SK-N-SH treated with all-trans-retinoic acid at 6 μM for 48 hours (cell line): ENCODE measurements around the gene TNS1.

Experiments used
- ATAC-seq: fragments of 200-7000 bp; cut with Tn5 transposase; 3 replicates; pipeline ENCODE4 v1.9.1; 2020; ENCODE audit warnings: mild to moderate bottlenecking, moderate library complexity
- ARNTL ChIP-seq: fragments of 450-650 bp; formaldehyde crosslinking; IDR thresholded peaks from 2 replicates; pipeline ENCODE4 v1.5.0; 2020; ENCODE audit warnings: low read depth, mild to moderate bottlenecking, moderate library complexity, borderline replicate concordance
- CSDC2 ChIP-seq: fragments of 250-450 bp; sonication (Bioruptor Pico); IDR thresholded peaks from 2 replicates; pipeline ENCODE4 v1.5.0; 2020; ENCODE audit warnings: mild to moderate bottlenecking, moderate library complexity
- ESRRG ChIP-seq: fragments of 250-450 bp; sonication (Bioruptor Pico); IDR thresholded peaks from 2 replicates; pipeline ENCODE4 v1.6.1; 2021; ENCODE audit warnings: mild to moderate bottlenecking
- GLIS3 ChIP-seq: fragments of 250-450 bp; sonication (Bioruptor Pico); IDR thresholded peaks from 2 replicates; pipeline ENCODE4 v1.5.0; 2020; ENCODE audit warnings: mild to moderate bottlenecking, moderate library complexity
- ISL1 ChIP-seq: fragments of 250-450 bp; sonication (Bioruptor Pico); IDR thresholded peaks from 2 replicates; pipeline ENCODE4 v2.1.2; 2022; ENCODE audit warnings: mild to moderate bottlenecking, moderate library complexity
- OSR1 ChIP-seq: fragments of 250-450 bp; sonication (Bioruptor Pico); IDR thresholded peaks from 2 replicates; pipeline ENCODE4 v1.8.0; 2022; ENCODE audit warnings: moderate library complexity, mild to moderate bottlenecking, inconsistent platforms
- PPARA ChIP-seq: fragments of 250-450 bp; sonication (Bioruptor Pico); IDR thresholded peaks from 2 replicates; pipeline ENCODE4 v1.5.0; 2020; ENCODE audit warnings: mild to moderate bottlenecking, borderline replicate concordance
- RARB ChIP-seq: fragments of 250-450 bp; sonication (Bioruptor Pico); IDR thresholded peaks from 2 replicates; pipeline ENCODE4 v1.8.0; 2021; ENCODE audit warnings: mild to moderate bottlenecking, moderate library complexity
- SNAI2 ChIP-seq: fragments of 250-450 bp; sonication (Bioruptor Pico); IDR thresholded peaks from 2 replicates; pipeline ENCODE4 v1.5.0; 2020; ENCODE audit warnings: mild to moderate bottlenecking, moderate library complexity
- TCF4 ChIP-seq: fragments of 250-450 bp; sonication (Bioruptor Pico); IDR thresholded peaks from 2 replicates; pipeline ENCODE4 v1.8.0; 2021; ENCODE audit warnings: mild to moderate bottlenecking, moderate library complexity, borderline replicate concordance
- TOX ChIP-seq: fragments of 250-450 bp; sonication (Bioruptor Pico); IDR thresholded peaks from 2 replicates; pipeline ENCODE4 v1.8.0; 2021; ENCODE audit warnings: mild to moderate bottlenecking, moderate library complexity, borderline replicate concordance
- ZC3H10 ChIP-seq: fragments of 250-450 bp; sonication (Bioruptor Pico); IDR thresholded peaks from 2 replicates; pipeline ENCODE4 v1.5.1; 2021; ENCODE audit warnings: mild to moderate bottlenecking, moderate library complexity
- ZFP3 ChIP-seq: fragments of 250-450 bp; sonication (Bioruptor Pico); IDR thresholded peaks from 2 replicates; pipeline ENCODE4 v1.5.0; 2020; ENCODE audit warnings: mild to moderate bottlenecking, moderate library complexity
- ZFP30 ChIP-seq: fragments of 450-650 bp; formaldehyde crosslinking; IDR thresholded peaks from 2 replicates; pipeline ENCODE4 v1.5.0; 2022; ENCODE audit warnings: mild to moderate bottlenecking, moderate library complexity
- ZNF565 ChIP-seq: fragments of 450-650 bp; formaldehyde crosslinking; conservative IDR thresholded peaks from 2 replicates; pipeline ENCODE4 v1.5.0; 2020; ENCODE audit warnings: low read depth, mild to moderate bottlenecking, moderate library complexity
- ZNF70 ChIP-seq: fragments of 450-650 bp; formaldehyde crosslinking; IDR thresholded peaks from 2 replicates; pipeline ENCODE4 v1.5.0; 2020; ENCODE audit warnings: mild to moderate bottlenecking, moderate library complexity
- ZNF8 ChIP-seq: fragments of 450-650 bp; formaldehyde crosslinking; IDR thresholded peaks from 2 replicates; pipeline ENCODE4 v1.5.0; 2020; ENCODE audit warnings: mild to moderate bottlenecking, moderate library complexity
- TF ChIP-seq, protein P1 (sequence below): fragments of 250-450 bp; sonication (Bioruptor Pico); IDR thresholded peaks from 2 replicates; pipeline ENCODE4 v1.5.1; 2020; ENCODE audit warnings: low read depth, mild to moderate bottlenecking, moderate library complexity
- TF ChIP-seq, protein P2 (sequence below): fragments of 250-450 bp; sonication (Bioruptor Pico); IDR thresholded peaks from 2 replicates; pipeline ENCODE4 v1.8.0; 2020; ENCODE audit warnings: mild to moderate bottlenecking, moderate library complexity, borderline replicate concordance
- TF ChIP-seq, protein P3 (sequence below): fragments of 250-450 bp; sonication (Bioruptor Pico); IDR thresholded peaks from 2 replicates; pipeline ENCODE4 v1.8.0; 2021; ENCODE audit warnings: low read depth, mild to moderate bottlenecking, moderate library complexity, borderline replicate concordance
- TF ChIP-seq, protein P4 (sequence below): fragments of 250-450 bp; sonication (Bioruptor Pico); IDR thresholded peaks from 2 replicates; pipeline ENCODE4 v1.5.0; 2020; ENCODE audit warnings: mild to moderate bottlenecking, moderate library complexity
- TF ChIP-seq, protein P5 (sequence below): fragments of 250-450 bp; sonication (Bioruptor Pico); IDR thresholded peaks from 2 replicates; pipeline ENCODE4 v1.5.1; 2021; ENCODE audit warnings: mild to moderate bottlenecking, moderate library complexity

Gene TNS1

DNA sequence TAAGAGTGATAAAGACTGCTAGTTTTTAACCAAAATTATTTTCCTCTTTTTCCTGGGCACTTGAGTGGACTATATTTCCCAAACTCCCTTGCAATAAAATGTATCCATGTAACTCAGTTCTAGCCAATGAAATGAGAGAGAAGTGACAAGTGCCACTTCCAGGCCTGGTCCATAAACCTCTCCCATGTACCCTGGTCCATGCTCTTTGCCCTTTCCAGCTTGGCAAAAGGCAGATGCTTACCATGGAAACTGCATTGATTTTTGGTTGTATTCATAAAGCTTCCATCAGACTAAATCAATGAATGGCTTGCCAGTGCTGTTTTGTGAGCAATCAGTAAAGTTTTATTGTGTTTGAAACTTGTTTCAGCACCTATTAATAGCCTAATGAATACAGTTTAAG is 229.3 kb downstream of the TNS1 start:
- no peak for ATAC-seq
- TF ChIP-seq, protein P1, sequence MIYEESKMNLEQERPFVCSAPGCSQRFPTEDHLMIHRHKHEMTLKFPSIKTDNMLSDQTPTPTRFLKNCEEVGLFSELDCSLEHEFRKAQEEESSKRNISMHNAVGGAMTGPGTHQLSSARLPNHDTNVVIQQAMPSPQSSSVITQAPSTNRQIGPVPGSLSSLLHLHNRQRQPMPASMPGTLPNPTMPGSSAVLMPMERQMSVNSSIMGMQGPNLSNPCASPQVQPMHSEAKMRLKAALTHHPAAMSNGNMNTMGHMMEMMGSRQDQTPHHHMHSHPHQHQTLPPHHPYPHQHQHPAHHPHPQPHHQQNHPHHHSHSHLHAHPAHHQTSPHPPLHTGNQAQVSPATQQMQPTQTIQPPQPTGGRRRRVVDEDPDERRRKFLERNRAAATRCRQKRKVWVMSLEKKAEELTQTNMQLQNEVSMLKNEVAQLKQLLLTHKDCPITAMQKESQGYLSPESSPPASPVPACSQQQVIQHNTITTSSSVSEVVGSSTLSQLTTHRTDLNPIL (CRISPR knock-in tag): no peak
- no peak for TF ChIP-seq RARB
- TF ChIP-seq, all 23 proteins: peak for 0

DNA sequence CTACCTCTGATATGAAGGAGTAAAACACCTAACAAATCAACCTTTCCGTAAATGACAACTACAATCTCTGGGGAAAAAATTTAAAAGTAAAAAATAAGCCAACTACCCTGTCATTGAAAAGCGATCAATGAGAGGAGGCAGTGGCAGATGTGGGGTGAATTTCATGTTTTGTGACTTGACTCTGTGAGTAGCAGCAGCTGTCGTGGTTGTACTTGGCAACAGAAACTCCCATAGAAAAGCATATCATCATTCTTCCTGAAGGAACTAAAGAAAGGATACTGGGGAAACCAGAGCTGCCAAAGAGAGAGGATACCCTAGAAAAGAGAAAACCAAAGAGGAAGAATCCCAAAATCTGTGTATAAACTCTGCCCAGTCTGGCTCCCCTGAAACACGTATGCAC is 236.4 kb downstream of the TNS1 start:
- no peak for TF ChIP-seq ZNF70 (CRISPR knock-in tag)
- TF ChIP-seq TOX (CRISPR knock-in tag): no peak
- no peak for TF ChIP-seq PPARA (CRISPR knock-in tag)
- TF ChIP-seq ARNTL (CRISPR knock-in tag): no peak
- TF ChIP-seq, protein P1 (CRISPR knock-in tag): no peak
- TF ChIP-seq TCF4 (CRISPR knock-in tag): no peak
- no peak for TF ChIP-seq ISL1 (CRISPR knock-in tag)
- no peak for TF ChIP-seq CSDC2 (CRISPR knock-in tag)
- no peak for TF ChIP-seq ZFP3 (CRISPR knock-in tag)
- no peak for TF ChIP-seq ZC3H10 (CRISPR knock-in tag)
- no peak for TF ChIP-seq SNAI2 (CRISPR knock-in tag)
- TF ChIP-seq, protein P2, sequence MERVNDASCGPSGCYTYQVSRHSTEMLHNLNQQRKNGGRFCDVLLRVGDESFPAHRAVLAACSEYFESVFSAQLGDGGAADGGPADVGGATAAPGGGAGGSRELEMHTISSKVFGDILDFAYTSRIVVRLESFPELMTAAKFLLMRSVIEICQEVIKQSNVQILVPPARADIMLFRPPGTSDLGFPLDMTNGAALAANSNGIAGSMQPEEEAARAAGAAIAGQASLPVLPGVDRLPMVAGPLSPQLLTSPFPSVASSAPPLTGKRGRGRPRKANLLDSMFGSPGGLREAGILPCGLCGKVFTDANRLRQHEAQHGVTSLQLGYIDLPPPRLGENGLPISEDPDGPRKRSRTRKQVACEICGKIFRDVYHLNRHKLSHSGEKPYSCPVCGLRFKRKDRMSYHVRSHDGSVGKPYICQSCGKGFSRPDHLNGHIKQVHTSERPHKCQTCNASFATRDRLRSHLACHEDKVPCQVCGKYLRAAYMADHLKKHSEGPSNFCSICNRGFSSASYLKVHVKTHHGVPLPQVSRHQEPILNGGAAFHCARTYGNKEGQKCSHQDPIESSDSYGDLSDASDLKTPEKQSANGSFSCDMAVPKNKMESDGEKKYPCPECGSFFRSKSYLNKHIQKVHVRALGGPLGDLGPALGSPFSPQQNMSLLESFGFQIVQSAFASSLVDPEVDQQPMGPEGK (CRISPR knock-in tag): no peak
- no peak for TF ChIP-seq ZNF8 (CRISPR knock-in tag)
- TF ChIP-seq, protein P3, sequence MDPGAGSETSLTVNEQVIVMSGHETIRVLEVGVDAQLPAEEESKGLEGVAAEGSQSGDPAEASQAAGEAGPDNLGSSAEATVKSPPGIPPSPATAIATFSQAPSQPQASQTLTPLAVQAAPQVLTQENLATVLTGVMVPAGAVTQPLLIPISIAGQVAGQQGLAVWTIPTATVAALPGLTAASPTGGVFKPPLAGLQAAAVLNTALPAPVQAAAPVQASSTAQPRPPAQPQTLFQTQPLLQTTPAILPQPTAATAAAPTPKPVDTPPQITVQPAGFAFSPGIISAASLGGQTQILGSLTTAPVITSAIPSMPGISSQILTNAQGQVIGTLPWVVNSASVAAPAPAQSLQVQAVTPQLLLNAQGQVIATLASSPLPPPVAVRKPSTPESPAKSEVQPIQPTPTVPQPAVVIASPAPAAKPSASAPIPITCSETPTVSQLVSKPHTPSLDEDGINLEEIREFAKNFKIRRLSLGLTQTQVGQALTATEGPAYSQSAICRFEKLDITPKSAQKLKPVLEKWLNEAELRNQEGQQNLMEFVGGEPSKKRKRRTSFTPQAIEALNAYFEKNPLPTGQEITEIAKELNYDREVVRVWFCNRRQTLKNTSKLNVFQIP (CRISPR knock-in tag): no peak
- TF ChIP-seq ESRRG (CRISPR knock-in tag): no peak
- no peak for TF ChIP-seq OSR1 (CRISPR knock-in tag)
- no peak for TF ChIP-seq ZNF565 (CRISPR knock-in tag)
- TF ChIP-seq, protein P4, sequence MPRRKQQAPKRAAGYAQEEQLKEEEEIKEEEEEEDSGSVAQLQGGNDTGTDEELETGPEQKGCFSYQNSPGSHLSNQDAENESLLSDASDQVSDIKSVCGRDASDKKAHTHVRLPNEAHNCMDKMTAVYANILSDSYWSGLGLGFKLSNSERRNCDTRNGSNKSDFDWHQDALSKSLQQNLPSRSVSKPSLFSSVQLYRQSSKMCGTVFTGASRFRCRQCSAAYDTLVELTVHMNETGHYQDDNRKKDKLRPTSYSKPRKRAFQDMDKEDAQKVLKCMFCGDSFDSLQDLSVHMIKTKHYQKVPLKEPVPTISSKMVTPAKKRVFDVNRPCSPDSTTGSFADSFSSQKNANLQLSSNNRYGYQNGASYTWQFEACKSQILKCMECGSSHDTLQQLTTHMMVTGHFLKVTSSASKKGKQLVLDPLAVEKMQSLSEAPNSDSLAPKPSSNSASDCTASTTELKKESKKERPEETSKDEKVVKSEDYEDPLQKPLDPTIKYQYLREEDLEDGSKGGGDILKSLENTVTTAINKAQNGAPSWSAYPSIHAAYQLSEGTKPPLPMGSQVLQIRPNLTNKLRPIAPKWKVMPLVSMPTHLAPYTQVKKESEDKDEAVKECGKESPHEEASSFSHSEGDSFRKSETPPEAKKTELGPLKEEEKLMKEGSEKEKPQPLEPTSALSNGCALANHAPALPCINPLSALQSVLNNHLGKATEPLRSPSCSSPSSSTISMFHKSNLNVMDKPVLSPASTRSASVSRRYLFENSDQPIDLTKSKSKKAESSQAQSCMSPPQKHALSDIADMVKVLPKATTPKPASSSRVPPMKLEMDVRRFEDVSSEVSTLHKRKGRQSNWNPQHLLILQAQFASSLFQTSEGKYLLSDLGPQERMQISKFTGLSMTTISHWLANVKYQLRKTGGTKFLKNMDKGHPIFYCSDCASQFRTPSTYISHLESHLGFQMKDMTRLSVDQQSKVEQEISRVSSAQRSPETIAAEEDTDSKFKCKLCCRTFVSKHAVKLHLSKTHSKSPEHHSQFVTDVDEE: no peak
- TF ChIP-seq, protein P5, sequence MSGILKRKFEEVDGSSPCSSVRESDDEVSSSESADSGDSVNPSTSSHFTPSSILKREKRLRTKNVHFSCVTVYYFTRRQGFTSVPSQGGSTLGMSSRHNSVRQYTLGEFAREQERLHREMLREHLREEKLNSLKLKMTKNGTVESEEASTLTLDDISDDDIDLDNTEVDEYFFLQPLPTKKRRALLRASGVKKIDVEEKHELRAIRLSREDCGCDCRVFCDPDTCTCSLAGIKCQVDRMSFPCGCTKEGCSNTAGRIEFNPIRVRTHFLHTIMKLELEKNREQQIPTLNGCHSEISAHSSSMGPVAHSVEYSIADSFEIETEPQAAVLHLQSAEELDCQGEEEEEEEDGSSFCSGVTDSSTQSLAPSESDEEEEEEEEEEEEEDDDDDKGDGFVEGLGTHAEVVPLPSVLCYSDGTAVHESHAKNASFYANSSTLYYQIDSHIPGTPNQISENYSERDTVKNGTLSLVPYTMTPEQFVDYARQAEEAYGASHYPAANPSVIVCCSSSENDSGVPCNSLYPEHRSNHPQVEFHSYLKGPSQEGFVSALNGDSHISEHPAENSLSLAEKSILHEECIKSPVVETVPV (CRISPR knock-in tag): no peak
- ATAC-seq: no peak

DNA sequence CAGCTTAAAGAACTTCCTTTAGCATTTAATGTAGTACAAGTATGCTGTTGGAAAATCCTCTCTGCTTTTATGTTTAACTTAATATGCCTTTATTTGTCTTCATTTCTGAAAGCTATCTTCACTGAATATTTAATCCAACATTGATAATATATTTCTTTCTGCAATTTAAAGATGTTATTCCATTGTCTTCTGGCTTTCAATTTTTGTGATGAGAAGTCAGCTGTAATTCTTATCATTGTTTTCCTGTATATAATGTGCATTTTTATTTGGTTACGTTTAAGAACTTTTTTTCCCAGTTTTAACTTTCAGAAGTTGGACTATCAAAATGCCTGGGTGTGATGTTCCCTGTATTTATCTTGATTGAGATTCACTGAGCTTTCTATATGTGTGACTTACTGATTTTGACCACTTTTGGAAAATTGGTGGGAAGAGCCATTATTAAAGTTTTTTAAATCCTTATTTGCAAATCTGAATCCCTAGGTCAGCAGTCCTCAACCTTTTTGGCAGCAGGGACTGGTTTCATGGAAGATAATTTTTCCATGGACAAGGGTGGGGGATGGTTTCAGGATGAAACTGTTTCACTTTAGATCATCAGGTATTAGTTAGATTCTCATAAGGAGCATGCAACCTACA is 241.0 kb downstream of the TNS1 start:
- ATAC-seq: no peak
- TF ChIP-seq SNAI2 (CRISPR knock-in tag) (no peak), OSR1 (CRISPR knock-in tag) (no peak), ZC3H10 (CRISPR knock-in tag) (no peak), GLIS3 (no peak), ZNF565 (CRISPR knock-in tag) (no peak), ZFP30 (CRISPR knock-in tag) (no peak), PPARA (CRISPR knock-in tag) (no peak), ARNTL (CRISPR knock-in tag) (no peak), RARB (no peak), ZFP3 (CRISPR knock-in tag) (no peak), ESRRG (CRISPR knock-in tag) (no peak)
- TF ChIP-seq, protein P5 (CRISPR knock-in tag): no peak
- TF ChIP-seq, protein P3 (CRISPR knock-in tag): no peak
